ENCODE measurements around the gene TAF5L. TPM values are rescaled to one million over a fixed set of nuclear protein-coding genes. Genes with fewer than 3 reads are reported as not detected.

Gene TAF5L
- total and polyA plus RNA-seq, 2 of the 4 experiments (the other 2 are of a cell fraction): 17.9 to 18.6 TPM

DNA sequence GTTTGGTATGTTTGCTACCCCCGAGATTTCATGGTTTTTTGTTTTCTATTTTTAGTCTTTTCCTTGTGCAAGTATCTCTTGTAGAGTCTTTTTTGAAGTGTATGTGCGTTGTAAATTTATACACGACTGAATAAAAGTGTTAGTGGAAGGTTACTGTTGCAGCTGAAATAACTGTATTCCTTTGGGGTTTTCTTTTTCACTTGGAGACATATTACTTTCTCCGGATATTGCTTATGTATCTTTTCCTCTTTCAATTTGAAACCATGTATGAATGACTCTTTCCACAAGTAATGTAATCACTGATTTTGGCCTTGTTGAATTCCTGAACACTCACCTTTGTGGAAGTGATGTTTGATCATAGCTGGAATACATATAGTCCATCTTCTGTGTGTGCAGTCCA lies 1.1 kb upstream of the TAF5L start:
- H3K56ac ChIP-seq (ENCODE audit: extremely low read depth, insufficient read depth, low read length): no peak overlapping the region
- H4K91ac ChIP-seq (ENCODE audit: insufficient read depth, low read depth, low read length): no peak overlapping the region
- no peak overlapping the region for H2BK20ac ChIP-seq (ENCODE audit: low read depth, low read length)
- no peak overlapping the region for H3K14ac ChIP-seq (replicated peaks; ENCODE audit: low read depth, low read length)
- POLR2A ChIA-PET (ENCODE audit: unreplicated experiment): interaction anchor here (1.2 kb wide), 1 partner anchor 68 kb away, joined by 3 read pairs; the partner anchor contains the start of gene ABCB10
- TF ChIP-seq NFE2L2 (IDR thresholded peaks at IDR 0.05; ENCODE audit: low read depth, low read length): no peak
- no peak for TF ChIP-seq RAD21 (IDR thresholded peaks at IDR 0.05; ENCODE audit: low read length)
- TF ChIP-seq, protein P1, sequence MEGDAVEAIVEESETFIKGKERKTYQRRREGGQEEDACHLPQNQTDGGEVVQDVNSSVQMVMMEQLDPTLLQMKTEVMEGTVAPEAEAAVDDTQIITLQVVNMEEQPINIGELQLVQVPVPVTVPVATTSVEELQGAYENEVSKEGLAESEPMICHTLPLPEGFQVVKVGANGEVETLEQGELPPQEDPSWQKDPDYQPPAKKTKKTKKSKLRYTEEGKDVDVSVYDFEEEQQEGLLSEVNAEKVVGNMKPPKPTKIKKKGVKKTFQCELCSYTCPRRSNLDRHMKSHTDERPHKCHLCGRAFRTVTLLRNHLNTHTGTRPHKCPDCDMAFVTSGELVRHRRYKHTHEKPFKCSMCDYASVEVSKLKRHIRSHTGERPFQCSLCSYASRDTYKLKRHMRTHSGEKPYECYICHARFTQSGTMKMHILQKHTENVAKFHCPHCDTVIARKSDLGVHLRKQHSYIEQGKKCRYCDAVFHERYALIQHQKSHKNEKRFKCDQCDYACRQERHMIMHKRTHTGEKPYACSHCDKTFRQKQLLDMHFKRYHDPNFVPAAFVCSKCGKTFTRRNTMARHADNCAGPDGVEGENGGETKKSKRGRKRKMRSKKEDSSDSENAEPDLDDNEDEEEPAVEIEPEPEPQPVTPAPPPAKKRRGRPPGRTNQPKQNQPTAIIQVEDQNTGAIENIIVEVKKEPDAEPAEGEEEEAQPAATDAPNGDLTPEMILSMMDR (conservative IDR thresholded peaks at IDR 0.05; ENCODE audit: low read depth, low read length): no peak
- TF ChIP-seq, protein P2, sequence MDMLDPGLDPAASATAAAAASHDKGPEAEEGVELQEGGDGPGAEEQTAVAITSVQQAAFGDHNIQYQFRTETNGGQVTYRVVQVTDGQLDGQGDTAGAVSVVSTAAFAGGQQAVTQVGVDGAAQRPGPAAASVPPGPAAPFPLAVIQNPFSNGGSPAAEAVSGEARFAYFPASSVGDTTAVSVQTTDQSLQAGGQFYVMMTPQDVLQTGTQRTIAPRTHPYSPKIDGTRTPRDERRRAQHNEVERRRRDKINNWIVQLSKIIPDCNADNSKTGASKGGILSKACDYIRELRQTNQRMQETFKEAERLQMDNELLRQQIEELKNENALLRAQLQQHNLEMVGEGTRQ (IDR thresholded peaks at IDR 0.05; ENCODE audit: low read depth, low read length): no peak
- no peak for TF ChIP-seq RFX5 (IDR thresholded peaks at IDR 0.05; ENCODE audit: low read depth, low read length)
- TF ChIP-seq BHLHE40 (IDR thresholded peaks at IDR 0.05; ENCODE audit: low read depth, low read length): no peak
- TF ChIP-seq SMC3 (IDR thresholded peaks at IDR 0.05; ENCODE audit: low read depth, low read length): no peak
- TF ChIP-seq MAZ (IDR thresholded peaks at IDR 0.05; ENCODE audit: borderline replicate concordance, low read depth, low read length): no peak
- TF ChIP-seq, protein P3, sequence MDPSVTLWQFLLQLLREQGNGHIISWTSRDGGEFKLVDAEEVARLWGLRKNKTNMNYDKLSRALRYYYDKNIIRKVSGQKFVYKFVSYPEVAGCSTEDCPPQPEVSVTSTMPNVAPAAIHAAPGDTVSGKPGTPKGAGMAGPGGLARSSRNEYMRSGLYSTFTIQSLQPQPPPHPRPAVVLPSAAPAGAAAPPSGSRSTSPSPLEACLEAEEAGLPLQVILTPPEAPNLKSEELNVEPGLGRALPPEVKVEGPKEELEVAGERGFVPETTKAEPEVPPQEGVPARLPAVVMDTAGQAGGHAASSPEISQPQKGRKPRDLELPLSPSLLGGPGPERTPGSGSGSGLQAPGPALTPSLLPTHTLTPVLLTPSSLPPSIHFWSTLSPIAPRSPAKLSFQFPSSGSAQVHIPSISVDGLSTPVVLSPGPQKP (IDR thresholded peaks at IDR 0.05; ENCODE audit: borderline replicate concordance, low read depth, low read length): no peak
- TF ChIP-seq POLR2A (IDR thresholded peaks at IDR 0.05; ENCODE audit: low read depth, low read length): no peak
- no peak for TF ChIP-seq CHD1 (IDR thresholded peaks at IDR 0.05; ENCODE audit: low read depth, low read length)
- H2BK15ac ChIP-seq (ENCODE audit: low read depth, low read length): no peak overlapping the region
- no peaks in the 10 kb centered on the region for H3K9me3 ChIP-seq (ENCODE audit: control insufficient read depth, insufficient read depth, low read length)
- peaks cover 2% of the 10 kb centered on the region; the same call in 1 of the 2 replicates for H3K36me3 ChIP-seq (ENCODE audit: control insufficient read depth, insufficient read depth, low read length)
- H3K79me1 ChIP-seq (ENCODE audit: low read depth in 1 of 2, low read length in 2 of 2): peaks cover 21 to 58% of the 10 kb centered on the region in 2 experiments
- dilution Hi-C loops (cut with HindIII; ENCODE audit: low sequenced_read_pairs, unreplicated experiment) (no loop called here), in situ Hi-C loops (cut with MboI; ENCODE audit: low sequenced_read_pairs) (loop anchor here (5.0 kb wide), 1 partner anchor 70 kb away; the partner anchor contains the start of gene ABCB10), intact Hi-C loops (cut with micrococcal nuclease) (loop anchor here (5.0 kb wide), 1 partner anchor 455 kb away; no protein-coding TSS in a partner anchor)
- H3K27ac ChIP-seq (ENCODE audit: insufficient read depth, low read length): no peak overlapping the region
- WGBS, 2 experiments (ENCODE audit: extremely low coverage in 2 of 2, insufficient read length in 1 of 2): no CpG with 5 or more reads among the region's 4 CpGs
- H2AFZ ChIP-seq (replicated peaks; ENCODE audit: low read length, poor library complexity): no peak overlapping the region
- peak overlapping the region; percentile 84 for H3K4me3 ChIP-seq (ENCODE audit: insufficient read depth, low read depth, low read length)
- no peak overlapping the region for H2BK5ac ChIP-seq (ENCODE audit: low read depth, low read length, poor library complexity, severe bottlenecking)
- peaks cover 38% of the 10 kb centered on the region for H4K20me1 ChIP-seq (ENCODE audit: insufficient read depth, low read length)
- H4K8ac ChIP-seq (ENCODE audit: low read depth in 2 of 2, low read length in 2 of 2): no peak overlapping the region
- H3K4ac ChIP-seq (ENCODE audit: low read depth, low read length): no peak overlapping the region
- H3K27me3 ChIP-seq (ENCODE audit: control insufficient read depth, insufficient read depth, low read length): no peaks in the 10 kb centered on the region
- no peak overlapping the region; the same call in 1 of the 2 replicates for H3K9ac ChIP-seq (ENCODE audit: low read depth, low read length)
- CTCF ChIA-PET: interaction anchor here (1.0 kb wide), 1 partner anchor 68 kb away, joined by 3 read pairs; the partner anchor contains the start of gene ABCB10
- no peak overlapping the region for H2AK5ac ChIP-seq (ENCODE audit: low read depth, low read length)
- ATAC-seq (ENCODE audit: low read depth) (no peak), DNase-seq (no peak)
- no TSS peak for BruUV-seq (replicated peaks)
- H3K9me1 ChIP-seq (ENCODE audit: insufficient read depth, low read length): peaks cover 6% of the 10 kb centered on the region; the same call in 1 of the 2 replicates
- peaks cover 6% of the 10 kb centered on the region for H3K4me1 ChIP-seq (ENCODE audit: control insufficient read depth, insufficient read depth, low read length)
- H3K23ac ChIP-seq (ENCODE audit: low read depth, low read length): no peak overlapping the region; the same call in 1 of the 2 replicates
- H3K18ac ChIP-seq (ENCODE audit: low read depth, low read length): no peak overlapping the region
- no peak overlapping the region for H2BK120ac ChIP-seq (ENCODE audit: low read depth, low read length)
- peak overlapping the region; percentile 99 for H3K4me2 ChIP-seq (ENCODE audit: low read depth, low read length)
- no peak overlapping the region for H4K5ac ChIP-seq (ENCODE audit: low read depth, low read length)
- no peak overlapping the region for H2AK9ac ChIP-seq (replicated peaks; ENCODE audit: low read depth, low read length, poor library complexity)
